K562 (cell line): ENCODE results near the gene XPR1. TPM values are rescaled to one million over a fixed set of nuclear protein-coding genes. Genes with fewer than 3 reads are reported as not detected.

ENCODE experiments used
- C11orf30 ChIP-seq: fragments of 450-650 bp; IDR thresholded peaks from 2 replicates; pipeline ENCODE4 v1.6.1; 2016; ENCODE audit warnings: low read depth, mild to moderate bottlenecking
- DNMT1 ChIP-seq: fragments of 450-650 bp; IDR thresholded peaks from 2 replicates; pipeline ENCODE4 v1.6.1; 2016; ENCODE audit warnings: antibody characterized with exemption, mild to moderate bottlenecking
- ETS2 ChIP-seq: IDR thresholded peaks from 2 replicates; pipeline ENCODE4 v1.6.1; 2016; ENCODE audit warnings: borderline replicate concordance, missing genetic modification characterization, mild to moderate bottlenecking, moderate library complexity, missing compliant biosample characterization; ENCODE audit not compliant: poor library complexity, severe bottlenecking
- HDAC2 ChIP-seq: fragments of 450-650 bp; IDR thresholded peaks from 2 replicates; pipeline ENCODE4 v1.6.1; 2016; ENCODE audit warnings: mild to moderate bottlenecking
- HNRNPUL1 ChIP-seq: fragments of 200-400 bp; formaldehyde crosslinking; IDR thresholded peaks from 2 replicates; pipeline ENCODE4 v1.6.1; 2017; ENCODE audit warnings: low read length
- MAFF ChIP-seq: IDR thresholded peaks from 2 replicates; pipeline ENCODE4 v1.6.1; 2012; ENCODE audit warnings: low read length, improper control_type of control experiment
- MAFG ChIP-seq: fragments of 450-650 bp; conservative IDR thresholded peaks from 2 replicates; pipeline ENCODE4 v1.6.1; 2016; ENCODE audit warnings: missing genetic modification characterization, missing compliant biosample characterization
- NFE2 ChIP-seq: IDR thresholded peaks from 2 replicates; pipeline ENCODE4 v1.6.1; 2014; ENCODE audit warnings: antibody characterized with exemption, low read depth
- POLR2AphosphoS2 ChIP-seq: IDR thresholded peaks from 2 replicates; pipeline ENCODE4 v1.6.1; 2012; ENCODE audit warnings: low read length, improper control_type of control experiment
- RAD51 ChIP-seq: fragments of 450-650 bp; IDR thresholded peaks from 2 replicates; pipeline ENCODE4 v1.7.1; 2016; ENCODE audit warnings: low read depth, mild to moderate bottlenecking, borderline replicate concordance
- SRSF3 ChIP-seq: fragments of 200-400 bp; formaldehyde crosslinking; IDR thresholded peaks from 2 replicates; pipeline ENCODE4 v1.6.1; 2016; ENCODE audit warnings: mild to moderate bottlenecking, low read length, moderate library complexity; ENCODE audit not compliant: insufficient read depth
- U2AF1 ChIP-seq: fragments of 200-400 bp; formaldehyde crosslinking; optimal IDR thresholded peaks from 2 replicates; pipeline ENCODE3; 2017; ENCODE audit warnings: mild to moderate bottlenecking, low read depth, low read length, moderate library complexity
- XRCC5 ChIP-seq: fragments of 200-400 bp; formaldehyde crosslinking; IDR thresholded peaks from 2 replicates; pipeline ENCODE4 v1.6.1; 2017; ENCODE audit warnings: low read depth, mild to moderate bottlenecking, low read length
- ZKSCAN1 ChIP-seq: fragments of 150-350 bp; IDR thresholded peaks from 2 replicates; pipeline ENCODE4 v1.6.1; 2016; ENCODE audit warnings: low read depth, low read length
- ZNF175 ChIP-seq: fragments of 200-800 bp; sonication (Bioruptor generic); IDR thresholded peaks from 2 replicates; pipeline ENCODE4 v1.6.1; 2016; ENCODE audit warnings: low read depth, mild to moderate bottlenecking, missing genetic modification characterization, missing compliant biosample characterization
- ZNF197 ChIP-seq: fragments of 200-800 bp; sonication (Bioruptor generic); IDR thresholded peaks from 2 replicates; pipeline ENCODE4 v1.6.1; 2016; ENCODE audit warnings: low read depth, missing genetic modification characterization, missing compliant biosample characterization
- ZNF239 ChIP-seq: fragments of 250-450 bp; sonication (Bioruptor Pico); IDR thresholded peaks from 2 replicates; pipeline ENCODE4 v1.4.0; 2020; ENCODE audit warnings: mild to moderate bottlenecking
- ZNF347 ChIP-seq: fragments of 450-650 bp; formaldehyde crosslinking; IDR thresholded peaks from 2 replicates; pipeline ENCODE4 v1.4.0; 2020; ENCODE audit warnings: low read depth, mild to moderate bottlenecking, moderate library complexity
- ZNF561 ChIP-seq: fragments of 450-650 bp; formaldehyde crosslinking; conservative IDR thresholded peaks from 2 replicates; pipeline ENCODE4 v1.4.0; 2020; ENCODE audit warnings: mild to moderate bottlenecking, moderate library complexity
- ZNF764 ChIP-seq: fragments of 250-450 bp; sonication (Bioruptor Pico); IDR thresholded peaks from 2 replicates; pipeline ENCODE4 v1.4.0; 2020; ENCODE audit warnings: low read depth, mild to moderate bottlenecking, moderate library complexity
- polyA plus RNA-seq, 8 experiments: library from polyadenylated mRNA; depleted of rRNA in 4 of 8; stranded (reverse) in 5 of 8; unstranded in 3 of 8; fragments of >200 nt; fragmentation: Nextera tagmentation in 2 of 8; fragmentation: Illumina TruSeq in 1 of 8; extraction: Ambion mirVana in 2 of 8; extraction: Trizol in 1 of 8; gene quantifications; 2 replicates each; pipeline versions ENCODE4 v1.2.1 to v1.2.3, GENCODE V29; 2011 to 2014; ENCODE audit warnings: inconsistent platforms in 1 of 8, missing spikeins in 1 of 8
- total RNA-seq, 7 experiments: library from RNA; depleted of rRNA in 6 of 7; stranded (reverse); fragments of >200 nt in 6 of 7; fragmentation: Illumina TruSeq in 2 of 7; extraction: Trizol in 2 of 7; gene quantifications; 2 replicates each; pipeline versions ENCODE4 v1.2.1 to v1.2.3, GENCODE V29; 2011 to 2021; ENCODE audit warnings: low replicate concordance in 1 of 7
- TF ChIP-seq, protein P1 (sequence below): fragments of 150-350 bp; IDR thresholded peaks from 2 replicates; pipeline ENCODE4 v1.6.1; 2014; ENCODE audit warnings: low read depth, mild to moderate bottlenecking, low read length, borderline replicate concordance
- TF ChIP-seq, protein P2 (sequence below): sonication (generic); formaldehyde crosslinking; IDR thresholded peaks from 2 replicates; pipeline ENCODE4 v1.8.1; 2023; ENCODE audit warnings: mild to moderate bottlenecking, missing genetic modification reagents, moderate library complexity
- TF ChIP-seq, protein P3 (sequence below): sonication (generic); formaldehyde crosslinking; IDR thresholded peaks from 2 replicates; pipeline ENCODE4 v1.8.0; 2023; ENCODE audit warnings: mild to moderate bottlenecking, missing genetic modification reagents

XPR1 gene
- total and polyA plus RNA-seq, 9 of the 15 experiments (the other 6 are each of a cell fraction or from before 2014, with no cell fraction given) = 3.0 to 66.2 (median 38.6) TPM

DNA sequence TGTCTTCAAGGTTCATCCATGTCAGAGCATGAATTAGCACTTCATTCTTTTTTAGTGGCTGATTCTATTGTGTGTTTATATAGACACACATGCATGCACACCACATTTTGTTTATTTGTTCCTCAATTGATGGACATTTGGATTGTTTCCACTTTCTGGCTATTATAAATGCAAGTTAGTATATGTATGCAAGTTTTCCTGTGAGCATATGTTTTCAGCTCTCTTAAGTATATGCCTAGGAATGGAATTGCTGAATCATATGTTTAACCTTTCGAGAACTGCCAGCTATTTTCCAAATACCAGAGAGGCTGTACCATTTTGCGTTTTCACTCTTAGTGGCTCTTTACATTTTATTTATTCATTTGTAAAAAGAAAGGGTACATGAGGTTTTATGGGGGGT, 171.0 kb downstream of the XPR1 start (continued):
- TF ChIP-seq, protein P1, sequence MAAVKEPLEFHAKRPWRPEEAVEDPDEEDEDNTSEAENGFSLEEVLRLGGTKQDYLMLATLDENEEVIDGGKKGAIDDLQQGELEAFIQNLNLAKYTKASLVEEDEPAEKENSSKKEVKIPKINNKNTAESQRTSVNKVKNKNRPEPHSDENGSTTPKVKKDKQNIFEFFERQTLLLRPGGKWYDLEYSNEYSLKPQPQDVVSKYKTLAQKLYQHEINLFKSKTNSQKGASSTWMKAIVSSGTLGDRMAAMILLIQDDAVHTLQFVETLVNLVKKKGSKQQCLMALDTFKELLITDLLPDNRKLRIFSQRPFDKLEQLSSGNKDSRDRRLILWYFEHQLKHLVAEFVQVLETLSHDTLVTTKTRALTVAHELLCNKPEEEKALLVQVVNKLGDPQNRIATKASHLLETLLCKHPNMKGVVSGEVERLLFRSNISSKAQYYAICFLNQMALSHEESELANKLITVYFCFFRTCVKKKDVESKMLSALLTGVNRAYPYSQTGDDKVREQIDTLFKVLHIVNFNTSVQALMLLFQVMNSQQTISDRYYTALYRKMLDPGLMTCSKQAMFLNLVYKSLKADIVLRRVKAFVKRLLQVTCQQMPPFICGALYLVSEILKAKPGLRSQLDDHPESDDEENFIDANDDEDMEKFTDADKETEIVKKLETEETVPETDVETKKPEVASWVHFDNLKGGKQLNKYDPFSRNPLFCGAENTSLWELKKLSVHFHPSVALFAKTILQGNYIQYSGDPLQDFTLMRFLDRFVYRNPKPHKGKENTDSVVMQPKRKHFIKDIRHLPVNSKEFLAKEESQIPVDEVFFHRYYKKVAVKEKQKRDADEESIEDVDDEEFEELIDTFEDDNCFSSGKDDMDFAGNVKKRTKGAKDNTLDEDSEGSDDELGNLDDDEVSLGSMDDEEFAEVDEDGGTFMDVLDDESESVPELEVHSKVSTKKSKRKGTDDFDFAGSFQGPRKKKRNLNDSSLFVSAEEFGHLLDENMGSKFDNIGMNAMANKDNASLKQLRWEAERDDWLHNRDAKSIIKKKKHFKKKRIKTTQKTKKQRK = no peak
- TF ChIP-seq POLR2AphosphoS2 (no peak), MAFF (peak; percentile 22; the same call in 1 of the 2 replicates), ZNF175 (CRISPR knock-in tag) (no peak), ZNF197 (no peak), C11orf30 (peak; percentile 71), ZNF239 (CRISPR knock-in tag) (no peak), NFE2 (peak; percentile 52), HNRNPUL1 (no peak), U2AF1 (no peak), RAD51 (no peak), ZNF347 (CRISPR knock-in tag) (no peak), HDAC2 (no peak), ZKSCAN1 (no peak), MAFG (tag) (peak; percentile 40), DNMT1 (no peak), ZNF764 (CRISPR knock-in tag) (no peak), ZNF561 (CRISPR knock-in tag) (no peak), XRCC5 (no peak), ETS2 (tag) (no peak), SRSF3 (no peak)
- TF ChIP-seq, protein P2, sequence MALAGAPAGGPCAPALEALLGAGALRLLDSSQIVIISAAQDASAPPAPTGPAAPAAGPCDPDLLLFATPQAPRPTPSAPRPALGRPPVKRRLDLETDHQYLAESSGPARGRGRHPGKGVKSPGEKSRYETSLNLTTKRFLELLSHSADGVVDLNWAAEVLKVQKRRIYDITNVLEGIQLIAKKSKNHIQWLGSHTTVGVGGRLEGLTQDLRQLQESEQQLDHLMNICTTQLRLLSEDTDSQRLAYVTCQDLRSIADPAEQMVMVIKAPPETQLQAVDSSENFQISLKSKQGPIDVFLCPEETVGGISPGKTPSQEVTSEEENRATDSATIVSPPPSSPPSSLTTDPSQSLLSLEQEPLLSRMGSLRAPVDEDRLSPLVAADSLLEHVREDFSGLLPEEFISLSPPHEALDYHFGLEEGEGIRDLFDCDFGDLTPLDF (CRISPR knock-in tag) = no peak
- TF ChIP-seq, protein P3, sequence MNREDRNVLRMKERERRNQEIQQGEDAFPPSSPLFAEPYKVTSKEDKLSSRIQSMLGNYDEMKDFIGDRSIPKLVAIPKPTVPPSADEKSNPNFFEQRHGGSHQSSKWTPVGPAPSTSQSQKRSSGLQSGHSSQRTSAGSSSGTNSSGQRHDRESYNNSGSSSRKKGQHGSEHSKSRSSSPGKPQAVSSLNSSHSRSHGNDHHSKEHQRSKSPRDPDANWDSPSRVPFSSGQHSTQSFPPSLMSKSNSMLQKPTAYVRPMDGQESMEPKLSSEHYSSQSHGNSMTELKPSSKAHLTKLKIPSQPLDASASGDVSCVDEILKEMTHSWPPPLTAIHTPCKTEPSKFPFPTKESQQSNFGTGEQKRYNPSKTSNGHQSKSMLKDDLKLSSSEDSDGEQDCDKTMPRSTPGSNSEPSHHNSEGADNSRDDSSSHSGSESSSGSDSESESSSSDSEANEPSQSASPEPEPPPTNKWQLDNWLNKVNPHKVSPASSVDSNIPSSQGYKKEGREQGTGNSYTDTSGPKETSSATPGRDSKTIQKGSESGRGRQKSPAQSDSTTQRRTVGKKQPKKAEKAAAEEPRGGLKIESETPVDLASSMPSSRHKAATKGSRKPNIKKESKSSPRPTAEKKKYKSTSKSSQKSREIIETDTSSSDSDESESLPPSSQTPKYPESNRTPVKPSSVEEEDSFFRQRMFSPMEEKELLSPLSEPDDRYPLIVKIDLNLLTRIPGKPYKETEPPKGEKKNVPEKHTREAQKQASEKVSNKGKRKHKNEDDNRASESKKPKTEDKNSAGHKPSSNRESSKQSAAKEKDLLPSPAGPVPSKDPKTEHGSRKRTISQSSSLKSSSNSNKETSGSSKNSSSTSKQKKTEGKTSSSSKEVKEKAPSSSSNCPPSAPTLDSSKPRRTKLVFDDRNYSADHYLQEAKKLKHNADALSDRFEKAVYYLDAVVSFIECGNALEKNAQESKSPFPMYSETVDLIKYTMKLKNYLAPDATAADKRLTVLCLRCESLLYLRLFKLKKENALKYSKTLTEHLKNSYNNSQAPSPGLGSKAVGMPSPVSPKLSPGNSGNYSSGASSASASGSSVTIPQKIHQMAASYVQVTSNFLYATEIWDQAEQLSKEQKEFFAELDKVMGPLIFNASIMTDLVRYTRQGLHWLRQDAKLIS (CRISPR knock-in tag) = no peak
